SK-N-SH (cell line): Measurements from ENCODE around the gene PSKH1.

Source experiments
- CHD2 ChIP-seq: fragments of 150-350 bp; IDR thresholded peaks from 2 replicates; pipeline ENCODE4 v1.6.1; 2018; ENCODE audit warnings: low read length; ENCODE audit not compliant: partially characterized antibody
- EZH2phosphoT487 ChIP-seq: fragments of 200-600 bp; sonication (generic); IDR thresholded peaks from 2 replicates; pipeline ENCODE4 v1.6.1; 2017; ENCODE audit warnings: low read depth, mixed run types, mild to moderate bottlenecking, antibody characterized with exemption, moderate library complexity, borderline replicate concordance
- FOSL2 ChIP-seq: IDR thresholded peaks from 2 replicates; pipeline ENCODE4 v1.4.0; 2012; ENCODE audit warnings: low read depth, mild to moderate bottlenecking, moderate library complexity, borderline replicate concordance
- FOXJ3 ChIP-seq: sonication (generic); formaldehyde crosslinking; IDR thresholded peaks from 2 replicates; pipeline ENCODE4 v1.5.1; 2020; ENCODE audit warnings: mild to moderate bottlenecking, missing genetic modification reagents
- JUND ChIP-seq: IDR thresholded peaks from 2 replicates; pipeline ENCODE4 v1.4.0; 2012
- NFIC ChIP-seq: IDR thresholded peaks from 2 replicates; pipeline ENCODE4 v1.4.0; 2012; ENCODE audit warnings: borderline replicate concordance
- POLR2AphosphoS5 ChIP-seq: IDR thresholded peaks from 2 replicates; pipeline ENCODE4 v1.6.1; 2012; ENCODE audit warnings: low read depth, low read length
- RAD21 ChIP-seq: IDR thresholded peaks from 2 replicates; pipeline ENCODE4 v1.6.1; 2012; ENCODE audit warnings: mild to moderate bottlenecking, low read length
- REST ChIP-seq: IDR thresholded peaks from 2 replicates; pipeline ENCODE4 v1.6.1; 2012; ENCODE audit warnings: mild to moderate bottlenecking, low read depth, low read length, moderate library complexity
- RFX5 ChIP-seq: IDR thresholded peaks from 2 replicates; pipeline ENCODE4 v1.6.1; 2012; ENCODE audit warnings: mild to moderate bottlenecking, improper control_type of control experiment, low read length
- USF1 ChIP-seq: IDR thresholded peaks from 2 replicates; pipeline ENCODE4 v1.4.0; 2012; ENCODE audit warnings: low read depth, borderline replicate concordance
- TF ChIP-seq, protein P1 (sequence below): fragments of 200-600 bp; sonication (generic); IDR thresholded peaks from 2 replicates; pipeline ENCODE4 v1.6.1; 2017; ENCODE audit warnings: antibody characterized with exemption, mild to moderate bottlenecking, moderate library complexity
- TF ChIP-seq, protein P2 (sequence below): fragments of 150-350 bp; IDR thresholded peaks from 2 replicates; pipeline ENCODE4 v1.6.1; 2016; ENCODE audit warnings: mild to moderate bottlenecking, low read depth, low read length

DNA sequence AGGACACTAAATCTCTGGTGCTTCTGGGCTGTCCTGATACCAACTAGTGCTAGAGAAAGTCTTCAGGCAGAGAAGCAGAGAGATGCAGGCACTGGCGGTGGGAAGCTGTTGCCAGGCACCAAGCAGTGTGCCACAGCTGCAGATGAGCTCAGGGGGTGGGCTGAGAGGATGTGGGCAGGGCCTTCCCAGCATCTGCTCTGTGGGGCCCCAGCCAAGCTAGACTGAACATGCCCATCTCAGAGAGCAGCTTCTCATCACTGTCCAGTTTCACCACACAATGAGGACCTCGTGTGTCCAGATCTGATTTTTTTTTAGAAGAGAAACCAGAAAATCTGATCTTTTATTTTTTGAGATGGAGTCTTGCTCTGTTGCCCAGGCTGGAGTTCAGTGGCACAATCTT is 17.1 kb downstream of the PSKH1 start:
- TF ChIP-seq, protein P1, sequence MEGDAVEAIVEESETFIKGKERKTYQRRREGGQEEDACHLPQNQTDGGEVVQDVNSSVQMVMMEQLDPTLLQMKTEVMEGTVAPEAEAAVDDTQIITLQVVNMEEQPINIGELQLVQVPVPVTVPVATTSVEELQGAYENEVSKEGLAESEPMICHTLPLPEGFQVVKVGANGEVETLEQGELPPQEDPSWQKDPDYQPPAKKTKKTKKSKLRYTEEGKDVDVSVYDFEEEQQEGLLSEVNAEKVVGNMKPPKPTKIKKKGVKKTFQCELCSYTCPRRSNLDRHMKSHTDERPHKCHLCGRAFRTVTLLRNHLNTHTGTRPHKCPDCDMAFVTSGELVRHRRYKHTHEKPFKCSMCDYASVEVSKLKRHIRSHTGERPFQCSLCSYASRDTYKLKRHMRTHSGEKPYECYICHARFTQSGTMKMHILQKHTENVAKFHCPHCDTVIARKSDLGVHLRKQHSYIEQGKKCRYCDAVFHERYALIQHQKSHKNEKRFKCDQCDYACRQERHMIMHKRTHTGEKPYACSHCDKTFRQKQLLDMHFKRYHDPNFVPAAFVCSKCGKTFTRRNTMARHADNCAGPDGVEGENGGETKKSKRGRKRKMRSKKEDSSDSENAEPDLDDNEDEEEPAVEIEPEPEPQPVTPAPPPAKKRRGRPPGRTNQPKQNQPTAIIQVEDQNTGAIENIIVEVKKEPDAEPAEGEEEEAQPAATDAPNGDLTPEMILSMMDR: no peak
- TF ChIP-seq RFX5 (no peak), JUND (no peak), EZH2phosphoT487 (no peak), RAD21 (peak; percentile 48), NFIC (no peak), FOSL2 (no peak), USF1 (no peak), FOXJ3 (CRISPR knock-in tag) (no peak), CHD2 (no peak), REST (no peak), POLR2AphosphoS5 (no peak)
- TF ChIP-seq, protein P2, sequence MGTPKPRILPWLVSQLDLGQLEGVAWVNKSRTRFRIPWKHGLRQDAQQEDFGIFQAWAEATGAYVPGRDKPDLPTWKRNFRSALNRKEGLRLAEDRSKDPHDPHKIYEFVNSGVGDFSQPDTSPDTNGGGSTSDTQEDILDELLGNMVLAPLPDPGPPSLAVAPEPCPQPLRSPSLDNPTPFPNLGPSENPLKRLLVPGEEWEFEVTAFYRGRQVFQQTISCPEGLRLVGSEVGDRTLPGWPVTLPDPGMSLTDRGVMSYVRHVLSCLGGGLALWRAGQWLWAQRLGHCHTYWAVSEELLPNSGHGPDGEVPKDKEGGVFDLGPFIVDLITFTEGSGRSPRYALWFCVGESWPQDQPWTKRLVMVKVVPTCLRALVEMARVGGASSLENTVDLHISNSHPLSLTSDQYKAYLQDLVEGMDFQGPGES: no peak
